ENCODE data around the gene NDUFC1. TPM values are rescaled to one million over a fixed set of nuclear protein-coding genes. Genes with fewer than 3 reads are reported as not detected.

Gene NDUFC1
- total and polyA plus RNA-seq, 2 of the 4 experiments (the other 2 are of a cell fraction): 25.1 to 65.1 TPM

DNA sequence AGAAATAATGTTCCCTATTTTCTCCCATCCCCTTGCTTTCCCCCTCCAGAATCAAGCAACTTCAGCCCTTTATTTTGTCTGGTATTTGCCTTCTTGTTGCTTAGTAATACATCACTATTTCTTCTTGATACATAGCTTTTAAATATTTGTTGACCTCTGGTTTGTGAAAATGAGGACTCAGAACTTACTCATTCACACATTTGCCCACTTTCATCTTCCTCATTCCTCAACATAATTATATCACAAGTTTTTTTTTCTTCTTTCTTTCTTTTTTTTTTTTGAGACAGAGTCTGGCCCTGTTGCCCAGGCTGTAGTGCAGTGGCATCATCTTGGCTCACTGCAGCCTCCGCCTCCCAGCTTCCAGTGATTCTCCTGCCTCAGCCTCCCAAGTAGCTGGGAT lies 28.9 kb upstream of the NDUFC1 start:
- no peak for DNase-seq
- Histone ChIP-seq H4K8ac (ENCODE audit: low read depth in 2 of 2, low read length in 2 of 2) (no peak overlapping the region), H3K14ac (replicated peaks; ENCODE audit: low read depth, low read length) (no peak overlapping the region), H4K5ac (ENCODE audit: low read depth, low read length) (no peak overlapping the region), H2AK9ac (replicated peaks; ENCODE audit: low read depth, low read length, poor library complexity) (no peak overlapping the region), H3K27me3 (ENCODE audit: control insufficient read depth, insufficient read depth, low read length) (no peaks in the 10 kb centered on the region), H2AFZ (replicated peaks; ENCODE audit: low read length, poor library complexity) (no peak overlapping the region), H2BK15ac (ENCODE audit: low read depth, low read length) (no peak overlapping the region), H4K20me1 (ENCODE audit: insufficient read depth, low read length) (peaks cover 39% of the 10 kb centered on the region), H4K91ac (ENCODE audit: insufficient read depth, low read depth, low read length) (no peak overlapping the region), H2BK20ac (ENCODE audit: low read depth, low read length) (no peak overlapping the region), H3K27ac (ENCODE audit: insufficient read depth, low read length) (no peak overlapping the region), H3K9me3 (ENCODE audit: control insufficient read depth, insufficient read depth, low read length) (no peaks in the 10 kb centered on the region), H3K79me1 (ENCODE audit: low read depth in 1 of 2, low read length in 2 of 2) (peaks cover 24 to 47% of the 10 kb centered on the region in 2 experiments), H2AK5ac (ENCODE audit: low read depth, low read length) (no peak overlapping the region), H3K36me3 (ENCODE audit: control insufficient read depth, insufficient read depth, low read length) (peaks cover 6% of the 10 kb centered on the region; the same call in 1 of the 2 replicates), H2BK120ac (ENCODE audit: low read depth, low read length) (no peak overlapping the region), H3K9me1 (ENCODE audit: insufficient read depth, low read length) (peaks cover 8% of the 10 kb centered on the region), H3K56ac (ENCODE audit: extremely low read depth, insufficient read depth, low read length) (no peak overlapping the region), H3K9ac (ENCODE audit: low read depth, low read length) (no peak overlapping the region), H3K18ac (ENCODE audit: low read depth, low read length) (no peak overlapping the region), H3K4me3 (ENCODE audit: insufficient read depth, low read depth, low read length) (no peak overlapping the region), H2BK5ac (ENCODE audit: low read depth, low read length, poor library complexity, severe bottlenecking) (no peak overlapping the region), H3K23ac (ENCODE audit: low read depth, low read length) (no peak overlapping the region), H3K4ac (ENCODE audit: low read depth, low read length) (no peak overlapping the region), H3K4me2 (ENCODE audit: low read depth, low read length) (no peak overlapping the region), H3K4me1 (ENCODE audit: control insufficient read depth, insufficient read depth, low read length) (no peaks in the 10 kb centered on the region)
- dilution Hi-C loops (cut with HindIII; ENCODE audit: low sequenced_read_pairs, unreplicated experiment): no loop called here
- no peak for ATAC-seq (ENCODE audit: low read depth)
- TF ChIP-seq RFX5 (IDR thresholded peaks at IDR 0.05; ENCODE audit: low read depth, low read length): no peak
- TF ChIP-seq MXI1 (IDR thresholded peaks at IDR 0.05; ENCODE audit: borderline replicate concordance, low read depth, low read length): no peak
- no peak for TF ChIP-seq MAFK (IDR thresholded peaks at IDR 0.05; ENCODE audit: low read depth, low read length)
- TF ChIP-seq, protein P1, sequence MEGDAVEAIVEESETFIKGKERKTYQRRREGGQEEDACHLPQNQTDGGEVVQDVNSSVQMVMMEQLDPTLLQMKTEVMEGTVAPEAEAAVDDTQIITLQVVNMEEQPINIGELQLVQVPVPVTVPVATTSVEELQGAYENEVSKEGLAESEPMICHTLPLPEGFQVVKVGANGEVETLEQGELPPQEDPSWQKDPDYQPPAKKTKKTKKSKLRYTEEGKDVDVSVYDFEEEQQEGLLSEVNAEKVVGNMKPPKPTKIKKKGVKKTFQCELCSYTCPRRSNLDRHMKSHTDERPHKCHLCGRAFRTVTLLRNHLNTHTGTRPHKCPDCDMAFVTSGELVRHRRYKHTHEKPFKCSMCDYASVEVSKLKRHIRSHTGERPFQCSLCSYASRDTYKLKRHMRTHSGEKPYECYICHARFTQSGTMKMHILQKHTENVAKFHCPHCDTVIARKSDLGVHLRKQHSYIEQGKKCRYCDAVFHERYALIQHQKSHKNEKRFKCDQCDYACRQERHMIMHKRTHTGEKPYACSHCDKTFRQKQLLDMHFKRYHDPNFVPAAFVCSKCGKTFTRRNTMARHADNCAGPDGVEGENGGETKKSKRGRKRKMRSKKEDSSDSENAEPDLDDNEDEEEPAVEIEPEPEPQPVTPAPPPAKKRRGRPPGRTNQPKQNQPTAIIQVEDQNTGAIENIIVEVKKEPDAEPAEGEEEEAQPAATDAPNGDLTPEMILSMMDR (conservative IDR thresholded peaks at IDR 0.05; ENCODE audit: low read depth, low read length): no peak
- no peak for TF ChIP-seq NFE2L2 (IDR thresholded peaks at IDR 0.05; ENCODE audit: low read depth, low read length)
- no peak for TF ChIP-seq SMC3 (IDR thresholded peaks at IDR 0.05; ENCODE audit: low read depth, low read length)
- TF ChIP-seq CEBPB (IDR thresholded peaks at IDR 0.05; ENCODE audit: low read depth, low read length): no peak
- no peak for TF ChIP-seq POLR2A (IDR thresholded peaks at IDR 0.05; ENCODE audit: low read depth, low read length)
- TF ChIP-seq, protein P2, sequence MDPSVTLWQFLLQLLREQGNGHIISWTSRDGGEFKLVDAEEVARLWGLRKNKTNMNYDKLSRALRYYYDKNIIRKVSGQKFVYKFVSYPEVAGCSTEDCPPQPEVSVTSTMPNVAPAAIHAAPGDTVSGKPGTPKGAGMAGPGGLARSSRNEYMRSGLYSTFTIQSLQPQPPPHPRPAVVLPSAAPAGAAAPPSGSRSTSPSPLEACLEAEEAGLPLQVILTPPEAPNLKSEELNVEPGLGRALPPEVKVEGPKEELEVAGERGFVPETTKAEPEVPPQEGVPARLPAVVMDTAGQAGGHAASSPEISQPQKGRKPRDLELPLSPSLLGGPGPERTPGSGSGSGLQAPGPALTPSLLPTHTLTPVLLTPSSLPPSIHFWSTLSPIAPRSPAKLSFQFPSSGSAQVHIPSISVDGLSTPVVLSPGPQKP (IDR thresholded peaks at IDR 0.05; ENCODE audit: borderline replicate concordance, low read depth, low read length): no peak
- no peak for TF ChIP-seq RAD21 (IDR thresholded peaks at IDR 0.05; ENCODE audit: low read length)
- no peak for TF ChIP-seq RCOR1 (IDR thresholded peaks at IDR 0.05; ENCODE audit: insufficient replicate concordance, low read length)
- in situ Hi-C loops (cut with MboI; ENCODE audit: low sequenced_read_pairs): no loop called here
- intact Hi-C loops (cut with micrococcal nuclease): no loop called here
- ChIA-PET POLR2A (ENCODE audit: unreplicated experiment) (no interaction called here), CTCF (interaction anchor here (0.7 to 1.0 kb wide), 4 partner anchors 12 to 231 kb away, joined by 3 to 6 read pairs (median 4); partner anchors contain the start of gene NAA15)
- no CpG with 5 or more reads among the region's 1 CpG for WGBS, 2 experiments (ENCODE audit: extremely low coverage in 2 of 2, insufficient read length in 1 of 2)
- BruUV-seq (replicated peaks): no TSS peak

All from IMR-90 (cell line).